Activated T-helper 17 cell treated with anti-CD3 and anti-CD28 coated beads, Interleukin-2, amount 50 U/mL, for 72 hours (primary cell): ENCODE measurements around the gene APOB. TPM values are rescaled to one million over a fixed set of nuclear protein-coding genes. Genes with fewer than 3 reads are reported as not detected.

Experiments
- ATAC-seq: fragments of 150-1000 bp; cut with Tn5 transposase; replicated peaks from 2 replicates; pipeline ENCODE4 v1.10.0; 2021; ENCODE audit warnings: mild to moderate bottlenecking, moderate library complexity
- H3K27ac Mint-ChIP-seq: one replicate; pipeline ENCODE4 v1.8.0; 2022; ENCODE audit warnings: mixed read lengths
- H3K27me3 Mint-ChIP-seq: one replicate; pipeline ENCODE4 v1.8.0; 2022; ENCODE audit warnings: mixed read lengths
- H3K36me3 Mint-ChIP-seq: one replicate; pipeline ENCODE4 v1.8.0; 2022; ENCODE audit warnings: low read depth, mild to moderate bottlenecking, mixed read lengths
- H3K4me1 Mint-ChIP-seq: one replicate; pipeline ENCODE4 v1.8.0; 2022; ENCODE audit warnings: mixed read lengths
- H3K4me3 Mint-ChIP-seq: one replicate; pipeline ENCODE4 v1.8.0; 2022; ENCODE audit warnings: mild to moderate bottlenecking, mixed read lengths
- H3K9me3 Mint-ChIP-seq: one replicate; pipeline ENCODE4 v1.8.0; 2022; ENCODE audit warnings: mixed read lengths
- total RNA-seq, 2 donors: library from RNA; stranded (reverse); gene quantifications; one replicate each; pipeline ENCODE4 v1.2.3, GENCODE V29; 2022

The APOB gene, protein sequence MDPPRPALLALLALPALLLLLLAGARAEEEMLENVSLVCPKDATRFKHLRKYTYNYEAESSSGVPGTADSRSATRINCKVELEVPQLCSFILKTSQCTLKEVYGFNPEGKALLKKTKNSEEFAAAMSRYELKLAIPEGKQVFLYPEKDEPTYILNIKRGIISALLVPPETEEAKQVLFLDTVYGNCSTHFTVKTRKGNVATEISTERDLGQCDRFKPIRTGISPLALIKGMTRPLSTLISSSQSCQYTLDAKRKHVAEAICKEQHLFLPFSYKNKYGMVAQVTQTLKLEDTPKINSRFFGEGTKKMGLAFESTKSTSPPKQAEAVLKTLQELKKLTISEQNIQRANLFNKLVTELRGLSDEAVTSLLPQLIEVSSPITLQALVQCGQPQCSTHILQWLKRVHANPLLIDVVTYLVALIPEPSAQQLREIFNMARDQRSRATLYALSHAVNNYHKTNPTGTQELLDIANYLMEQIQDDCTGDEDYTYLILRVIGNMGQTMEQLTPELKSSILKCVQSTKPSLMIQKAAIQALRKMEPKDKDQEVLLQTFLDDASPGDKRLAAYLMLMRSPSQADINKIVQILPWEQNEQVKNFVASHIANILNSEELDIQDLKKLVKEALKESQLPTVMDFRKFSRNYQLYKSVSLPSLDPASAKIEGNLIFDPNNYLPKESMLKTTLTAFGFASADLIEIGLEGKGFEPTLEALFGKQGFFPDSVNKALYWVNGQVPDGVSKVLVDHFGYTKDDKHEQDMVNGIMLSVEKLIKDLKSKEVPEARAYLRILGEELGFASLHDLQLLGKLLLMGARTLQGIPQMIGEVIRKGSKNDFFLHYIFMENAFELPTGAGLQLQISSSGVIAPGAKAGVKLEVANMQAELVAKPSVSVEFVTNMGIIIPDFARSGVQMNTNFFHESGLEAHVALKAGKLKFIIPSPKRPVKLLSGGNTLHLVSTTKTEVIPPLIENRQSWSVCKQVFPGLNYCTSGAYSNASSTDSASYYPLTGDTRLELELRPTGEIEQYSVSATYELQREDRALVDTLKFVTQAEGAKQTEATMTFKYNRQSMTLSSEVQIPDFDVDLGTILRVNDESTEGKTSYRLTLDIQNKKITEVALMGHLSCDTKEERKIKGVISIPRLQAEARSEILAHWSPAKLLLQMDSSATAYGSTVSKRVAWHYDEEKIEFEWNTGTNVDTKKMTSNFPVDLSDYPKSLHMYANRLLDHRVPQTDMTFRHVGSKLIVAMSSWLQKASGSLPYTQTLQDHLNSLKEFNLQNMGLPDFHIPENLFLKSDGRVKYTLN (N-terminal part only)
- total RNA-seq = not detected

DNA sequence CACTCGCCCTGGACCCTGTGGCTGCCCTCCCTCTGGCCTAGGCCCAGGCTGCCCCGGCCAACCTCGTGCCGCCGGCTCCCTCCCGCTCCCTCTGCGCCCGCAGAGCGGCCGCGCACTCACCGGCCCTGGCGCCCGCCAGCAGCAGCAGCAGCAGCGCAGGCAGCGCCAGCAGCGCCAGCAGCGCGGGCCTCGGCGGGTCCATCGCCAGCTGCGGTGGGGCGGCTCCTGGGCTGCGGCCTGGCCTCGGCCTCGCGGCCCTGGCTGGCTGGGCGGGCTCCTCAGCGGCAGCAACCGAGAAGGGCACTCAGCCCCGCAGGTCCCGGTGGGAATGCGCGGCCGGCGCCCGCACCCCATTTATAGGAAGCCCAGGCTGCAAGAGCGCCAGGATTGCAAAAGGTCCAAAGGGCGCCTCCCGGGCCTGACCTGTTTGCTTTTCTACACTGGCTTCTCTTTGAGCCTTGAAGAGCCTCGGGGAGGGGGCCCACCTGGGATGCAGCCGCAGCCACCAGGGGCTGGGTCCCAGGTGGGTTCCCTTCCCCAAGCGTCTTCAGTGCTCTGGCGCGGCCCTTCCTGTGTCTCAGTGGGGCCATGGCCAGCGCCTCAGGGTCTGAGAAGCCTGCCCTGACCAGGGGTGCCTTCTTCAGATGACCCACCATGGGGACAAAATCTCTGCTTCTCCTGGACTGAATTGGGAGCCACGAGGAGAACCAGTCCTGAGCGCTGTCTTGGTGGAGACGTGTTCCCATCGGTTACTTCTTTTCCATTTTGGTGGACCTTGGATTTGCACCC lies at the start of gene APOB:
APOB (minus strand) TSS at position 330 of the 789 bp plus-strand sequence; CDS start at position 202, 128 bp downstream.
- no peak within 1 kb of the TSS for H3K27ac Mint-ChIP-seq
- H3K27me3 Mint-ChIP-seq = peaks cover 43% of the 10 kb centered on the region
- no peaks in the 10 kb centered on the region for H3K9me3 Mint-ChIP-seq

DNA sequence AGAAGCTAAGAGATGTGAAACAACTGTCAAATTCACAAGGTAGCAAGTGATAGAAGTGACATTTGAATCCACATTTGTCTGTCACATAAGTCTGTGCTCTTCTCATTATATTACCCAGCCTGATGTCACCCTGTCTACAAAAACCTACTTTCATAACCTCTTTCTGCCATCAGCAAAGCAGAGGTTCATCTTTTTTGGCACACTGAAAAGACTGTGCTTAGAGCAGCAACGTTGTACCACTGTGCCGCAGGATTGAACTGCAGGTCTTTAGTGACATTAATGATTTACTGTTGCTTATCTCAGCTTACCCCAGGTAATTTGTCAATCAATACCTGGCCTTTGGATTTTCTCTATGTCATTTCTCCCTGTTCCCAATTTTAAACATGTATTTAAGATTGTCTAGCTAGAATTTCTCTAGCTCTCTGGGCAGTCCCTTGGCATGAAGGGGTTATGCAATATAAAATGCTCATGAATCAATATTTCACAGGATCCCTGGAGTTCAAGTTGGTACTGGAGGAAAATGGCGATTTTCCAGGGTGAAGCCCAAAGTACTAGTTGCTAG lies 48.5 kb upstream of the APOB start:
- no peaks in the 10 kb centered on the region for H3K36me3 Mint-ChIP-seq
- H3K27me3 Mint-ChIP-seq = peaks cover 6% of the 10 kb centered on the region
- no peaks in the 10 kb centered on the region for H3K4me1 Mint-ChIP-seq
- no peaks in the 10 kb centered on the region for H3K9me3 Mint-ChIP-seq
- H3K27ac Mint-ChIP-seq = no peak overlapping the region
- no peak for ATAC-seq
- H3K4me3 Mint-ChIP-seq = no peak overlapping the region

More for the DNA sequence above, at the start of gene APOB:
- no peak for ATAC-seq
- Mint-ChIP-seq H3K36me3 (no peaks in the 10 kb centered on the region), H3K4me3 (peak within 1 kb of the TSS; percentile 43), H3K4me1 (peaks cover 4% of the 10 kb centered on the region)

DNA sequence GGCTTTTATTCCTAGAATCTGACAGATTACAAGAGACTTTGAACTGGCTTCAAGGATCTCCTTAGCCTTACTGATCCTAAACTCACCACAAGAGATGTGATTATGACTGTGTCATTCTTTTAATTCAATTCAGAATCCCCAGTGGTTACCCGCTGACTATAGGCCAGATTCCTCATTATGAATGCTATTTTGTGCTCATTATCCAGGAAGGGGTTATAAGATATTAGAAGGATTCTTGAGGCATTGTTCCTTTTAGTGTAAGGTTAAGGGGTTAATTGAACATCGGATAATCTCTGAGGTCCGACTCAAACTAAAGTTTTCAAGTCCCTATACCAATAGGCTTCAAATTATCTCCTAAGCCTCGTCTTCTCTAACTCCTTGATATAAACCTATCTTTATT lies 40.5 kb upstream of the APOB start:
- Mint-ChIP-seq H3K4me1 (no peaks in the 10 kb centered on the region), H3K27me3 (no peaks in the 10 kb centered on the region), H3K9me3 (no peaks in the 10 kb centered on the region), H3K36me3 (no peaks in the 10 kb centered on the region), H3K4me3 (no peak overlapping the region), H3K27ac (no peak overlapping the region)
- no peak for ATAC-seq

DNA sequence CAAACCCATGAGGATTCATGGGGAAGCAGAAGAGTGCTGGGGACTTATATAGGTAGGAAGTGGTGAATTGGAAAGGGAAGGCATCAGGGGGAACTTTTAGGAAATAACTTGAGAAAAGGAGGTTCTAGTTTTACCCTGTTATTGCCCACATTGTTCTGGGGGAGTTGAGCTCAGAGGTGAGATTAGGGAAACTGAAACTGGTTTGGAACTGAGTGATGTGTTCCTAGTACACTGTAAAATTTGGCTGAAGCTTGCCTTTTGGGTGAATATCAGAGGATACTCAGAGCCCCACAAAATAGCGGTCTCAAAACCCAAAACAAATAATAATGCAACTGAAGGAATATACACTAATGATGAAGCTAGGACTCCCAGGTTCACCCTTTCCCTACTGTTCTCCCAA lies 39.6 kb upstream of the APOB start:
- H3K27me3 Mint-ChIP-seq = no peaks in the 10 kb centered on the region
- no peaks in the 10 kb centered on the region for H3K36me3 Mint-ChIP-seq
- no peak overlapping the region for H3K4me3 Mint-ChIP-seq
- no peak for ATAC-seq
- no peaks in the 10 kb centered on the region for H3K9me3 Mint-ChIP-seq
- no peak overlapping the region for H3K27ac Mint-ChIP-seq
- H3K4me1 Mint-ChIP-seq = no peaks in the 10 kb centered on the region

DNA sequence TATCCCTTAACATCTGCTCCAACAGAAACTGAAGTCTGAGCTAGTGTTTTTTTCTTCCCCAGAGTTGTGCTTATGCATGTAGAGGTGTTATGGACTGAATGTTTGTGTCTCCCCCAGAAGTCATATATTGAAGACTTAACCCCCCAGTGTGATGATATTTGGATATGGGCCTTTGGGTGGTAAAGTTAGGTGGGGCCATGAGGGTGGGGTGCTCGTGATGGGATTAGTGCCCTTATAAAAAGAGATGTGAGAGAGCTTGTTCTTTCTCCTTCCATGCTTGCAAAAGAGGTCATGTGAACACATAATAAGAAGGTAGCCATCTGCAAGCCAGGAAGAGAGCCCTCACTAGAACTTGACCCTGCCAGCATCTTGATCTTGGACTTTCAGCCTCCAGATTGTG lies 34.4 kb upstream of the APOB start:
- H3K4me3 Mint-ChIP-seq = no peak overlapping the region
- H3K36me3 Mint-ChIP-seq = no peaks in the 10 kb centered on the region
- ATAC-seq = no peak
- peaks cover 10% of the 10 kb centered on the region for H3K27me3 Mint-ChIP-seq
- H3K9me3 Mint-ChIP-seq = no peaks in the 10 kb centered on the region
- H3K27ac Mint-ChIP-seq = no peak overlapping the region
- no peaks in the 10 kb centered on the region for H3K4me1 Mint-ChIP-seq

DNA sequence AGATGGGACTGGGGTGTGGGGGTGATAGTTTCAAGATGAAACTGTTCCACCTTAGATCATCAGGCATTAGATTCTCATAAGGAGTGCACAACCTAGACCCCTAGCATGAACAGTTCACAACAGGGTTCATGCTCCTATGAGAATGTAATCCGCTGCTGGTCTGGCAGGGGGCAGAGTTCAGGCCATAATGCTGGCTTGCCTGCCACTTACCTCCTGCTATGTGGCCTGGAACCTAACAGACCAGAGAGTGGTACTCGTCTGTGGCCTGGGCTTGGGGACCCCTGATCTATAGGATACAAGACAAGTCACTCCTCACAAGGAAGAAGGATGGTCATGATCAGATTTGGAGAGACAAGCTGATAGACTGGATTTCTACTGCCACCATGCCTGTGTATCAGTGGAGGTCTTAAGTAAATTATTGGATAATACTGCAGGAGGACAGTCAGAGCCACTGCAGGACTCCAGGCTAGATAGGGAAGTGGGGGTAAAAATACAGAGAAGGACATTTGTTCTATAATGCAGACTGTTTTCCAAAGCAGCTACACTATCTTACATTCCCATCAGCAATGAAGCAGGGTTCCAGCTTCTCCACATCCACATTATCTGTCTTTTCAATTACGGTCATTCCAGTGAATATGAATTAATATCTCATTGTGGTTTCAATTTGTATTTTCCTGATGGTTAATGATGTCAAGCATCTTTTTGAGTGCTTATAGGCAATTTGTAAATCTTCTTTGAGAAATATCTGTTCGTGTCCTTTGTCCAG lies 28.8 kb upstream of the APOB start:
- Mint-ChIP-seq H3K27me3 (peaks cover 14% of the 10 kb centered on the region), H3K27ac (no peak overlapping the region), H3K9me3 (no peaks in the 10 kb centered on the region), H3K36me3 (no peaks in the 10 kb centered on the region), H3K4me3 (no peak overlapping the region), H3K4me1 (no peaks in the 10 kb centered on the region)
- no peak for ATAC-seq

DNA sequence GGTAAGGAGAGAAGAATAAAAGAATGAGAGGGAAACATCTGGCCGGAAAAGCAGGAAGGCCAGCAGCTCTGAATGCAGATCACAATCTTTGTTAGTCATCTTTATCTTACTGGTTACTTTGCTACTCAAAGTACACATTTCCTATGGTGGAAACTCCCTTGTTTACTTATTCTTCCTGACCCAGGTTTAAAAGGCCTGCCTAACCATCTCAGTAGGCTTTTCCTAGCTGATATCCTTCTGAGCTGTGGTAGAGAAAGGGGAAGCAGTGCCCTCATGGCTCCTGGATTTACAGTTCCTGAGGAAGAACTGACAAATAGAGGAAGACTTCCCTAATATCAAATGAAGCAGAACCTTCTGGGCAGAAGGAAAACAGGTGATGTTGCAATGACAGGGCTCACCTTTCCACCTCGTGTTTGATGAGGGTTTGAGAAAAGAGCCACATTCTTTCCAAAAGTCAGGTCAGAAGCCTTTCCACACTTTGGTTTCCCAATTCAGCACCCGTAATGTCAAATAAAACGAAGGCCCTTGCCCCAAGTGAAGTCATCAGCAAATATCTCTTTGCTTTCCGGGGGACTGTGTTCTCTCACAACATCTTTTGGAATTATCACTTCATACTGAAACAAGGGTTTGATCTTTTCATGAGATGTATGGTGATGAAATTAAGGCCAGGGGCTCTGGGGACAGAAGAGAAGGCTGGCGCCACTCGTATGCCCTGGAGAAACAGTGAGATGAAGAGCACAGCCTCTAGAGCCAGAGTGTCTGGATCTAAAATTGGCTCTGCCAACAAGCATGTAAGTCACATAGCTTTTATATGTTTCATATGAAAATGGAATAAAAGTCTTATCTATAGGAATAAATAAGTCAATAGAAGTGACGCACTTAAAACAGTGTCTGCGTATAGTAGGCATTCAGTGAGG lies 26.7 kb upstream of the APOB start:
- Mint-ChIP-seq H3K9me3 (no peaks in the 10 kb centered on the region), H3K4me1 (no peaks in the 10 kb centered on the region), H3K27ac (no peak overlapping the region), H3K36me3 (no peaks in the 10 kb centered on the region), H3K4me3 (no peak overlapping the region), H3K27me3 (peaks cover 6% of the 10 kb centered on the region)
- no peak for ATAC-seq

DNA sequence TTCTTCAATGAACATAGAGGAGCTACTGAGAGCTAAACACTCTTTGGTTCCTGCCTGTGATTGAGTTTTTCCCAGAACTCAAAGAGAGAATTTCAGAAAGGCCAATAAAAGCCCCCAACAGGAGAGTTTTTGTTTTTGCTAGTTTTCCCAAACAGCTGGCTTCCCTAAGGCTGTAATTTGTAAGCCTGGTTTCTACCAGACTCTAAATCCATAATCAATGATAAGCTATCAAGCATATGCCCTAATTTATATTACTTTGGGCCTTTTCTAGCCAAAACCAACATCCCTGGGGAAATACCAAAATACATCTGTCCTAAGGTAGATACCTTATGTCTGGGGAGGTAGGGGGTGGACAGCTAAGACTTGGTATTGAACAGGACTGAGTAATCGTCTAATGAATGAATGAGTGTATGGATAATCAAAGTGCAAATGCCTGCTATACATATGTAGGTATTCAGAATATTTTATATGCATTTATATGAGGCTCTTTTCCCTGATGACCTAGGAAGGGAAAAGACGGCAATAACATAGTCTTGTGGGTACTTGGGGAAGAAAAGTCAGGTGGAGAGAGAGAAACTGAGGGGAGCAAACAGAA lies 26.0 kb upstream of the APOB start:
- Mint-ChIP-seq H3K4me1 (no peaks in the 10 kb centered on the region), H3K27me3 (peaks cover 6% of the 10 kb centered on the region), H3K9me3 (no peaks in the 10 kb centered on the region), H3K27ac (no peak overlapping the region), H3K36me3 (no peaks in the 10 kb centered on the region), H3K4me3 (no peak overlapping the region)
- no peak for ATAC-seq

DNA sequence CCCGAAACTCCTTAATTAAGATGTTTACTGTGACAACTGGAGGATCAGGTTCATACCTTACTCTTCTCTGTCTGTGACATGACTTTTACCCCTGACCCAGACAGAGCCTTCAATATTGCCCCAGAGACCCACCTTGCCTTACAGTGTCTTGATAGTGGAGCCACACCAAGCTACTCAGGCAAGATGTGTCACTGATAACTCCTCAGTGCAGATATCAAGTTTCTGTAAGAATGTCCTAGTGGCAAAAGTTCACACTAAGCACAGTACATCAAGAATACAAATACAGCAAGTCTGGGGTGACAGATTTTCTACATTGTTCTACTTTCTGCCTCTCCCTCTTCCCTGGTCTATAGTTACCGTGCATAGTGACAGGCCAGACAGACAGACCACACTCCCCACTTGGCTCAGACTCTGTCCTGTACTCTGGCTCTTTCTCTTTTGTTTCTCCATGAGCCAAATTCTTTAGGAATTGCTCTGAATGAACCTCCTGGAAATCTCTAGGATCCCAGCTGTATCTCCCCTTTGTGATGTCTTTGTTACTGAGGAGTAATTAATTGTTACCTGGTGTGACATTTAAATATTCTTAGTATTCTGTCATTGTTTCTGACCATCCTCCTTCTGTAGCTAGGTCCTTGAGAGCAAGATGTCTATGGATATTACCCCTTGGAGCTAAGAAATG lies 24.1 kb upstream of the APOB start:
- no peak for ATAC-seq
- Mint-ChIP-seq H3K36me3 (no peaks in the 10 kb centered on the region), H3K4me3 (no peak overlapping the region), H3K27me3 (peaks cover 6% of the 10 kb centered on the region), H3K9me3 (no peaks in the 10 kb centered on the region), H3K4me1 (no peaks in the 10 kb centered on the region), H3K27ac (no peak overlapping the region)

DNA sequence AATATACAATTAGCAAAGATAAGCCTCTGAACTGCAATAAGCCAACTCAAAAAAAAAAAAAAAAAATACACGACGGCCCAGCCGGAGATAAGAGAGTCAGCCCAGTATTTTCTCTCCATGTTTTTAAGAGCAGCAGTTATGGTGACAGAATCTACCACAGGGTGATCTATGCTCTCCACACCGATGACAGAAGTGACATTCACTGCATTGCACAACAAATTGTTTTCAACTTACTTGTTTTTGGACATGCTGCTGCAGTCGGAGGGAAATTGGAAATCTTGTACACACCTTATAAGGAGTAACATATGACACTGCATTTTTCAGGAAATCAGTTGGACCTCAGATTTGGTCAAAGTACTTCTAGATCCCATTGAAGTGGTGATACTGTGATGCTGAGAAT lies 23.3 kb upstream of the APOB start:
- Mint-ChIP-seq H3K27ac (no peak overlapping the region), H3K4me3 (no peak overlapping the region), H3K36me3 (no peaks in the 10 kb centered on the region), H3K4me1 (no peaks in the 10 kb centered on the region), H3K9me3 (no peaks in the 10 kb centered on the region), H3K27me3 (peaks cover 6% of the 10 kb centered on the region)
- no peak for ATAC-seq

DNA sequence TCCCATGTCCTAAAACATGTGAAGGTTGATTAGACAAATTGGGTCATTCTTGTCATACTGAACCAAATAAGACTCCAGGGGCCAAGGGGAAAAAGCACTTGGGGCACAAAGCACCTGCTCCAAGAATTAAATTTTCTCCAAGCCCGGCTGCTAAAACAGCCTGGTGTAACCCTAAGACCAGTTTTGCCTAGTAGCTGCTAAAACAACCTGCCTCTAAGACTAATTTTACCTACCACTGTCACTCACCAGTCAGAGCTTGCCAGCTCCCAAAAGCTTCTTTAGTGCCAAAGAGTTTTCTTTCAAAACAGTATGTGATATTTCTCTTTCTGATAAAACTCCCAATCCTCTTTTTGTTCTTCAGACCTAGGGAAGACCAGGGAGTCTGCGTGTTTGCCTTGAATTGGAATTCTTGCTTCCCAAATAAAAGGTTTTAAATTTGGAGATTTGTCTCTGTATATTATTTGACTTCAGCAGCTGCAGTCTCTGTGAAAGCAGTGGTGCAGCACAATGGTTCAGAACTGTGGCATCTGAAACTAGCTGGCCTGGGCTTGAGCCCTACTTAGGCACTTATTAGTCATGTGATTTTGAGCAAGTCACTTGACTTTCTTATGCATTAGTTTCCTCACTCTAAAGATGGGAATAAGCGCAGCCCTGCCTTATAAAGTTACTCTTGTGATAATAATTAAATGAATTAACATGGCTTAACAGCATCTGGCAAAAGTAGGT lies 16.2 kb upstream of the APOB start:
- H3K36me3 Mint-ChIP-seq = no peaks in the 10 kb centered on the region
- H3K9me3 Mint-ChIP-seq = no peaks in the 10 kb centered on the region
- no peaks in the 10 kb centered on the region for H3K4me1 Mint-ChIP-seq
- H3K4me3 Mint-ChIP-seq = no peak overlapping the region
- H3K27ac Mint-ChIP-seq = no peak overlapping the region
- H3K27me3 Mint-ChIP-seq = peaks cover 13% of the 10 kb centered on the region
- ATAC-seq = no peak
